NCI-H2081 treated with DMSO at 0.1 percent for 48 hours (cell line): Measurements from ENCODE around the gene TRIM43B.
"Not testable (repeated sequence)": the region's sequence is repeated elsewhere in the genome, so short reads cannot be mapped to it uniquely, and the experiment has no call there.

Experiments
- DNase-seq: peaks from one replicate; lab custom pipeline; 2025; lab: John Stamatoyannopoulos, UW

TRIM43B gene

GRCh38 chr2:95484654-95485053, at the start of gene TRIM43B:
TSS of gene TRIM43B (minus strand) at chr2:95484754. CDS start at chr2:95482714, 2,040 bp downstream.
- not testable (repeated sequence) for DNase-seq

GRCh38 chr2:95531254-95531771, 46.8 kb upstream of the TRIM43B start:
- no peak for DNase-seq

GRCh38 chr2:95530734-95531133, 46.2 kb upstream of the TRIM43B start:
- no peak for DNase-seq

GRCh38 chr2:95526360-95527341, 42.1 kb upstream of the TRIM43B start:
- no peak for DNase-seq

- DNase-seq: no peak
Measured at GRCh38 chr2:95525294-95526035, 40.9 kb upstream of the TRIM43B start.

GRCh38 chr2:95524195-95524594, 39.6 kb upstream of the TRIM43B start:
- no peak for DNase-seq

GRCh38 chr2:95514718-95515117, 30.2 kb upstream of the TRIM43B start:
- DNase-seq: no peak

- not testable (repeated sequence) for DNase-seq
Measured at GRCh38 chr2:95514226-95514625, 29.7 kb upstream of the TRIM43B start.

- no peak for DNase-seq
Measured at GRCh38 chr2:95509408-95509807, 24.9 kb upstream of the TRIM43B start.

- DNase-seq: no peak
Measured at GRCh38 chr2:95505222-95505621, 20.7 kb upstream of the TRIM43B start.

- no peak for DNase-seq
Measured at GRCh38 chr2:95500854-95501253, 16.3 kb upstream of the TRIM43B start.

GRCh38 chr2:95492076-95492475, 7.5 kb upstream of the TRIM43B start:
- DNase-seq: not testable (repeated sequence)

GRCh38 chr2:95475025-95475424, 9.5 kb downstream of the TRIM43B start:
- not testable (repeated sequence) for DNase-seq

- DNase-seq: not testable (repeated sequence)
Measured at GRCh38 chr2:95467984-95468383, 16.6 kb downstream of the TRIM43B start.

- not testable (repeated sequence) for DNase-seq
Measured at GRCh38 chr2:95466572-95466971, 18.0 kb downstream of the TRIM43B start.

- not testable (repeated sequence) for DNase-seq
Measured at GRCh38 chr2:95463292-95463691, 21.3 kb downstream of the TRIM43B start.

GRCh38 chr2:95445317-95445716, 39.2 kb downstream of the TRIM43B start:
- DNase-seq: not testable (repeated sequence)

- not testable (repeated sequence) for DNase-seq
Measured at GRCh38 chr2:95442474-95443099, 42.0 kb downstream of the TRIM43B start.

GRCh38 chr2:95435872-95436209, 48.7 kb downstream of the TRIM43B start:
- not testable (repeated sequence) for DNase-seq

GRCh38 chr2:95435162-95435871, 49.2 kb downstream of the TRIM43B start:
- not testable (repeated sequence) for DNase-seq

- not testable (repeated sequence) for DNase-seq
Measured at GRCh38 chr2:95434507-95435076, 50.0 kb downstream of the TRIM43B start.
